H1 (cell line): ENCODE measurements around the gene GADL1. TPM values are rescaled to one million over a fixed set of nuclear protein-coding genes. Genes with fewer than 3 reads are reported as not detected.

Experiments used
- CHD7 ChIP-seq: fragments of 300-600 bp; sonication (generic); IDR thresholded peaks from 2 replicates; pipeline ENCODE4 v1.7.1; 2012; ENCODE audit warnings: low read length, moderate library complexity, mild to moderate bottlenecking, inconsistent platforms; ENCODE audit not compliant: insufficient replicate concordance
- polyA plus RNA-seq, 7 experiments: library from polyadenylated mRNA; depleted of rRNA in 3 of 7; stranded (reverse) in 5 of 7; unstranded in 2 of 7; fragments of >200 nt in 5 of 7; fragments of 200-250 nt in 2 of 7; gene quantifications; 1 replicate in 5 of 7; 2 replicates in 1 of 7; 4 replicates in 1 of 7; pipeline versions ENCODE4 v1.2.1 to v1.2.3, GENCODE V29; 2011 to 2013; ENCODE audit warnings: missing spikeins in 2 of 7, mixed read lengths in 2 of 7
- total RNA-seq: library from RNA; stranded (reverse); fragmentation: NEBNext Ultra II Directional; extraction: Animal tissue kit (Norgen Biotek cat#: 25700); gene quantifications from 2 replicates; pipeline ENCODE4 v1.2.1, GENCODE V29; 2021

GADL1 gene
- total and polyA plus RNA-seq, 2 of the 8 experiments (the other 6 are each of a cell fraction or from before 2014, with no cell fraction given), result 0.03 to 0.30 TPM

- no peak for TF ChIP-seq CHD7
Measured at GRCh38 chr3:30793740-30794139, 100.7 kb downstream of the GADL1 start (continued).
